HS-27A (cell line): Measurements from ENCODE around the gene AUTS2.

Experiments used
- DNase-seq: peaks from one replicate; pipeline ENCODE4 v3.0.0-alpha.2; 2012; ENCODE audit warnings: low read depth, missing footprints

The AUTS2 gene

DNA sequence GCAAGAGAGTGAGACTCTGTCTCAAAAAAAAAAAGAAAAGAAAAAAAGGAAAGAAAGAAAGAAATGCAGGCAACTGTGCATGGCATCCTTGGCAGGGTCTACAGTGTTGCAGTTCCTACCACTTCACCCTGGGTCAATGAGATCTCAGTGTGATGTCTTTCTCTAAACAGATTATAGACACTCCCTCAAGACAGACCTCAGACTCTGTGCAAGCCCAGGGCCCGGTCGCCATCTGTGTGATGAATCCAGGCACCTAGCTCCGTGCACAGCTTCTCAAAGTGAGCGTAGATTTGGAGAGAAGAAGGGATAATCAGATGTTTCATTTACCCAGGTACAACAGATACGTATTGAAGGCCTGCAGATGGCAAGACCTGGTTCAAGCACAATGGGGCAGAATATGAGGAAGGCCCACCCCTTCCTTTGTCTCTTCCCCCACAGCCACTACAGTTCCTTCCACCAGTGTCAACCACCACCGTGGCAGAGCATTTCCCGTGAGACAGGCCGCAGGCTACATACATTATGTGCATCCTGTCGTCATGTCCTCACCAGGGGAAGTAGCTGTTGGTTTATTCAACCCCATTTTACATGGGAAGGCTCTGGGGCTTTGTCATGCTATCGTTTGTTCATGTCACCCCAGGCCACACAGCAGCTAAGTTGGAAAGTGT lies 1062.0 kb downstream of the AUTS2 start:
- DNase-seq = no peak

DNA sequence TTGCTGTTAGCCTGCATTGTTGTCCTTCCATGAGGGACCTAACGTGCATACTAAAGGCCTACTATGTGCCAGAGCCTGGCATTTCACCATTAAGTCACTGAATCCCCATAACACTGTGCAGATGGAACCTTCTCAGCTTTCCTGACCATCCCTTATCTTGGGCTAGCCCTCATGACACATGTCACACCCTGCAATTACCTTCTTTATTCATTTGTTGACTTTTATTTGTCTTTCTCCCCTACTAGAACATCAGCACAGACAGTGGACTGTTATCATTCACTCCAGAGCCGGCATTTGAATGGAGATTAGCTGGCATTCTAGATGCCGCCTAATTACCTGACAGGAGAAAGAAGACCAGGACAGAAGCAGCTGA lies 1062.5 kb downstream of the AUTS2 start:
- no peak for DNase-seq

DNA sequence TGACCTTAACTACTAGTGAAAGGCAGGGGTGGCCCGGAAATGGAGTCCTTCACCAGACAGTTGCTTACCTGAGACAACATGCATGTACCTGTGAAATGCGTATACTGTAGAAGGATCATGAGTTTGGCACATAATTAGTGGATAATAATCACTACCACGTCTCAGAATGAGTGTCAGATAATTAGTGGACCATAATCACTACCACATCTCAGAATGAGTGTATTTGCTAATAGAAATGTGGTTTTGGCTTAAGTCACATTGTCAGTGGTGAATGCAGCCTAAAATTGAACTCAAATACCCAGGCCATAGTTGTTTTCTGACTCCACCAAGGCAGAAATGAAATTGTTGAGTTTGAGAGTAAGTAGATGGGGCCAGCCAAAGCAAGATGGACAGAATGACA lies 1065.4 kb downstream of the AUTS2 start:
- DNase-seq = no peak

DNA sequence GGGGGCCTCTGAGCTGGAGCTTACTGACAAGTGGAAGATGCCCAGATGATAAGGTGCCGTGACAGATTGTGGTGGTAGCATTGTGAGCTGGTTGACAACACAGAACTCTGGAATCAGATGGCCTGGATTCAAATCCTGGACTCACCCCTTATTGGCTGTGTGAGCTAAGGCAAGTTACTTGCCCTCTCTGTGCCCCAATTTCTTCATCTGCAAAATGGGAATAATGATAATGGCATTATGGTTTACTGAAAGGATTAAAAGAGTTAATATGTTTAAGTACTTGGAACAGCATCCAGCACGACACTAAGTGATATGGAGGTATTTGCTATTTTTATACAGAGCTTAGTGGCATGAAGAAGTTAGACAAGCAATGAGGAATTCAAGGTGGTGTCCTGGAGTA lies 1067.7 kb downstream of the AUTS2 start:
- DNase-seq = no peak

DNA sequence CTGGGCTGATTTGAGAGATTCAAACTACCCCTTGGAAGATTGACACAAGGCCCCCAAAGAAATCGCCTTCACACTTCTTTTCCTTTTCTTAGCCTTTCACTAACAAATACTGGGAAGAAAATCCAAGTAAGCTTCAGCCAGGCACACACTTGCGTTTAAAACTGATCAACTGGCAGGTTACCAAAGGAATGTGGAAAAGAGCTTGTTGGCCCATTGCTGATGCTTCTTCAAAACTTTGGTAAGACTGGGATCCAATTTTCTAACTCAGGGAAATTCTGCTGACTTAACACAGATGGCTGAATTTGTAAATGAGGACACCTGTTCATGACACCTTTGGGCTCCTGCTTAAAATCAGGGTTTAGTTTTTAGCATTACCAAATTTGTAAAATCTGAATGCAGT lies 1069.1 kb downstream of the AUTS2 start:
- no peak for DNase-seq

DNA sequence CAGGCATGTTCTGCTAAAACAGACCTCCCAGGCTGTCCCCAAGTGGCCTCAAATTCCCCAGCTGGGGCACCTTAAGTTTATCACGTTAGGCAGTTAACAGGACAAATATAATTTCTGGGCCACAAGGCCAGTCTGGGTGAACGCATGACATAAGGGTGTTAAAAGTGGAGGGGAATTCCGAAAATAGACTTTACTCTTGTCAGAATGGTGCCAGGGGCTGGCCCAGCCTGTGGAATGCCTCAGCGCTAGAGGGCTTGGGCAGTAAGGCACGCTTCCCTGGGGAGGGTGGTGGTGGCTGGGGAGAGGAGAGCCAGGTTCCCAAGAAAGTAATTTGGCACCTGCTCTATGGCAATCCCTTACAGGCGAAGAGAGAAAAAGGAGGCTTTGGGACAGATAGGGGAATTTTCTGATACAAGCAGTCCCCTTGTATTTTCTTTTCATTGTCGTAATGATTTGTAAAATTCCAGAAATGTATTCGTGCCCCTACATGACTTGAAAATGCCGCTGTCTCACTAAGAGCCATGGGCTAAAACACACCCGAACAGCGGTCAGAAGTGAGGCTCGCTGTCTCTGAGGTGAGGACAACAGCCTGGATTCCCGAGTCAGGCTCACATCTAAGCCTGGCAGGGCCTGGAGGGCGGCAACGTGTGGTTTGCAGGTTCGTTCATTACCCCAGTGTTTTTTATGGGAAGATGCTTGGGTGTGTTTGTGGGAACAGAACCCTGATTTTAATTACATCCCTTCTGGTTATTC lies 1070.5 kb downstream of the AUTS2 start:
- DNase-seq = no peak

DNA sequence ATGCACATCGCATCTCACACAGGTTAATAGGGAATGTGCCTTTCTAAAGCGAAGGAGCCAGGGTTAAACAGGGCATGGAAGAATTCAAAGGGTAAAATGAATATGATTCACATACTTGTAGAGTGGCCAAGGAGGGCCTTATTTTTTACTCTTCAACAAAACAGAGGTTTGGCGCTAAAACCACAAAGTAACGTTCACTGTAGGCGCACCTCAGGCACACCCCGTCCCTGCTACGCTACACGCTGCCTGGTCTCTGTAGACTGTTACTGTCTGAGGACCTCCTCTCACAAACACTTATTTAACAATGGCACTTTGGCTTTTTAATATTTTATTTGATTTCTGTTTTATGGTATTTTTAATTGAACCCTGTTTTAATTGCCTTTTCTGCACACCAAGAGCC lies 1071.6 kb downstream of the AUTS2 start:
- DNase-seq = no peak

DNA sequence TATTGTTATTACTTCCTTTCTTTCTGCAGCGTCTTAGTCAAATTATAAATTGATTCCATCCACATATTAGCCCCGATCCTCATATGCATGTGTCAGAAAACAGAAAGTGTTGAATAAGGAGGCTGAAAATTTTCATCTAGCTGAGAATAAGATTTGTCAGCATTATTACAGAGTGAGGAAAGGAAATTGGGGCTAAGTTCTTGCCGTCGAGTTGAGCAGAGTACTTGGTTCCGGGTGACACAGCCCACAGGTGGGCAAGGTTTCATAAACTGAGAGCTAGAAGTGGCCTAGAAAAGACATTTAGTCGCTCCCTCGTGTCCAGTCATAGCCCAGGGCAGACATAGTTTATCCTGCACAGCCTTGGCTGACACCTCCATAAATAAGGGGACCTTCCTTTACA lies 1072.0 kb downstream of the AUTS2 start:
- DNase-seq = no peak

DNA sequence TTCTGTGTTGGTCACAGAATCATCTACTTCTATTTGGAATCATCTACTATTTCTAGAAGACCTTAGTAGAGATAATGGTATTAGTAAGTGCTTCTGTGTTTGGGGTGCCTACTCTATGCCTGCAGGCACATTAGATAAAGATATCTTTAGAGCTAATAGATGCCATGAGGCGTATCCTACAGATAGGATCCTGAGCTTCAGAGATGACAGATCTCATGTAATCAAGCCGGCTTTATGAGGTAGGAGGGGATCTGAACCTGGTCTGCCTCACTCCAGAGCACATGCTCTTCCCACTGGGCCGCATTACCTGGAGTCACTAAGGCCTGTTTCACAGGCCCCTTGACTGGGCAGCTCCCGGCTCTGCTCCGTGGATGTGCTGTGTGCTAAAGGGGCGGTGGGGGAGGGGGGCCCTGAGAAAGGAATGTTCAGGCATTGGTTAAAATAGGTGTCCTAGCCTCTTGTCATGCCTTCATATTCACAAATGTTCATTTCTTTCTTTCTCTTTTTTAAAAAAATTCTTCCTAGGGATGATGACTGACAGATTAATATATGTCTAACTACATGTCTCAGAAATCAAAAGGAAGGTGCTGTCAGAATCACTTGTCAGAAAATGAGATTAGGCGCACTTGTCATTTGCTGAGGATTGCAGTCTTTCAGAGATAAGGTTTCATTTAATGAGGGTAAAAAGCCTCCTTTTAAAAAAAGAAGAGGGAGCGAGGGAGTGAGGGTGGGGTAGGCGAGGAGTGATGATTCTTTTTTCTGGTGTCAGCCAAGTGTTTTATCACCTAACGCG lies 1075.7 kb downstream of the AUTS2 start:
- DNase-seq = no peak

DNA sequence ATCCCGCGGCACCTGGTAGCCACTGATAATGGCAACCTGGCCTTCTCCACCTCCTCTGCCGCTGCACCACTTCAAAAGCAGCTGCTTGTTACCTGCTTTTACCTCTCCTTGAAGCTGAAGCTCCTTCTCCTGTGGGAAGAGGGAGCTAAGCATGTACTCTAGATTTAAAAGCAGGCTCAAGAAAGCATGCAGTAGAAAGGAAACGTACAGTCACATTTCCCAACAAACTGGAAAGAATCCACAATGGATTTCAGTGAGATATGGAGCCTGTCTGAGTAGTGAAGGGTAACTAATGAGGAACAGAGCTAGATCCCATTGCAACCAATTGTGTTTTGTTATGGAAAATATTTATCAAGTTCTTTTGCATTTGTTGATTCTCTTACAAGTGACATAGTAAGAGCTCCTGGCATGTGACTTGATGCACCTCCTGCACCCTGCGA lies 1076.3 kb downstream of the AUTS2 start:
- DNase-seq = no peak

DNA sequence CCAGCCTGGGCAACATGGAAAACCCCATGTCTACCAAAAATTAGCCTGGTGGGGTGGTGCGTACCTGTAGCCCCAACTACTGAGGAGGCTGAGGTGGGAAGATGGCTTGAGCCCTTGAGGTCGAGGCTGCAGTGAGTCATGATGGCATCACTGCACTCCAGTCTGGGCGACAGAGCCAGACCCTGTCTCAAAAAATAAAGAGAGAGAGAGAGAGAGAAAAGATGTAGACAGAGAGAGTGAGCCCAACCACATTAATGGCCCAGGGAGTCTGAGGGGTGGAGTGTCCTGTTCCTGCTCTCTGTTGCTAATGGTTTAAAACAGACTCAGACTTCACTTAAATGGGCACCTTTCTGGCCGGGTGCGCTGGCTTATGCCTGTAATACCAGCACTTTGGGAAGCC lies 1078.0 kb downstream of the AUTS2 start:
- no peak for DNase-seq

DNA sequence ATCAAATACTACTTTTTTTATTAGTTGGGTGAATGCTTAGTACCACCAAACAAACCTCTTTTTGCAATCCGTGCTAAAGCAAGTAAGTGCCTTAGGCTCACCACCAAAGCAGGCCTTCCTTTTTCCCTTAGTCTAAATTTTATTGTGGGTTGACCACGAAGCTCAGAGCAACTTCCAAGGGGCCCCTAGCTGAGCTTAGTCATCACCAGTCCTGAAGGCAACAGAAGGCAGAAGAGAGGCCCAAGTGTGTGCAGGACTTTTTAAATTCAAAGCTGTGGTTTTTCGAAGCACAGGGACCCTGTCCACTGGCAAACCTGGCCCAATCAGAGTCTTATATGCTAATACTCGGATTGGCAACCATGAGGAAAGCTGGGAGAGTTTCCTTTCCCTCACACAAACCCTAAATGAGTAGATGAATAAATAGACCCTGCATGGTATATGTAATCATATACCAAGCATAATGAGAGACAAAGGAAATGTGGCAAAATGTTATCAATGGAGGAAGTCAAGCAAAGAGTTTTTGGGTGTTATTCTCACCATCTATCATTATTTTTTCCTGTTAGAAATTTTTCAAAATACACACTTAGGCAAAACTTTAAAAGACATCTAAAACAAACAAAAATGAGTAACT lies 1080.5 kb downstream of the AUTS2 start:
- no peak for DNase-seq

DNA sequence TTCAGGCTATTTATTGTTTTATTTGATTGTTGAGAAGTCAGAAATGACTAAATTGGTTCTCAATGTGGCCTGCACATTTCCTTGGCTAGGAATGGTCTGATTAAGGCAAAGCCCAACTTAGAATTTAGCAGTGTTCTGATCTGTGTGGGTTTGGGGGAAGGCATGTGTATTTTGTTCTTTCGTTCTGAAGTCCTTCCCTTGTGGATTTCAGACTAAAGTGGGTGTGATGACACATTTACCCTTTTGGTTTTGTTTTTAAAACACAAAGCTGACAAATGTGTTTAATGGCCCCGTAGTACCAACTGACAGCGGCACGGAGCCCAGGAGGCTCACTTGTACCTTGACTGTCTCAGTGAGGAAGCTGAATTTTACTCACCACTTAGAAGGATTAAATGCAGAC lies 1081.4 kb downstream of the AUTS2 start:
- DNase-seq = no peak

DNA sequence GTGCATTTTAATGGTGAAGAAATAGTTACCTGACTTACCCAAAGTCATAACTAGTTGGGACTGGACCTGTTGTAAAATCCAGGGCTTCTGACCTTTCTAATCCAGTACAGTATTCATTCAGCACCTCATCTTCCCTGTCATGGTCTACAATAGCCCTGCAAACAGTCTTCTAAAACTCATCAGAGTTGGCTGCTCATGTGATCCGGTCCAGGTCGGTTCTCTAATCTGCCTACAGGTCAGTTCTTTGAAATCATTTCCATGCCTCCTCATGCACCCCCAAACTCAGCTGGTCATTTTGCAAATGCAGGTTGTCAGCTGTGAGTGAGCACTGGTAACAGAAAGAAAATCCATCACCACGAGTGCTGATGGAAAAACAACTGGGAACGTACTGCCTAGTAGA lies 1082.0 kb downstream of the AUTS2 start:
- DNase-seq = no peak

DNA sequence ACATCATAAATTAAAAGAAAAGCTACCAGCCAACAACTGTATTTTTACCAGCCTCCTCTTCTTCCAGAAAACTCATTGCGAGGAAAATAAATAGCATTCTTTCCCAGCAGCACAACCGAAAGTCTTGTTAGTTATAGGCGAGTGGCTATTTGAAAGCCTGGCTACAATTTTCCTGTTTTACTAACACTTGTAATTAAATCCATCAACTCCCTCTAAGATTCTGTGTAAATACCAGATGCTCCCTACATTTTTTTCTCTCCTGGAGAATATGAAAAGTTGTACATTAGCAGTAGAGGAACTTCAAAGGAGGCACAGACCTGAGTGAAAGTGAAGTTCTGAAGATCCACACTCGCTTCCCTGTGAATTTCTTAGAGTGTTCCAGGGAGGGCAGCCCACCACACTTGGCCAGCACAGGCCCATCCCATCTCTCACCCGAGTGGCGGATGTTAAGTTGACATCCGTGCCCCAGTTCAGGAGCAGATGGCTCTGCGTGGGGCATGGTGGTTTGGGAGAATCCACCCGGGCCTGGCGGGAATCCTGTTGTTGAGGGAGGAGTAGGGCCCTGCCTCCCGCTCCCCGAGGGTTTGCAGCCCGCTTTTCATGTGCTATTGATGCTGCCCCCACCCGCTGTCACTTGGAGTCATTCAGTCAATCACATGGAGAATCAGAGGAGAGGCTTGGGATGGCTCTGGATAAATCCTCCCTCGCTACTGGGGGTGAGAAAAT lies 1082.6 kb downstream of the AUTS2 start:
- no peak for DNase-seq

DNA sequence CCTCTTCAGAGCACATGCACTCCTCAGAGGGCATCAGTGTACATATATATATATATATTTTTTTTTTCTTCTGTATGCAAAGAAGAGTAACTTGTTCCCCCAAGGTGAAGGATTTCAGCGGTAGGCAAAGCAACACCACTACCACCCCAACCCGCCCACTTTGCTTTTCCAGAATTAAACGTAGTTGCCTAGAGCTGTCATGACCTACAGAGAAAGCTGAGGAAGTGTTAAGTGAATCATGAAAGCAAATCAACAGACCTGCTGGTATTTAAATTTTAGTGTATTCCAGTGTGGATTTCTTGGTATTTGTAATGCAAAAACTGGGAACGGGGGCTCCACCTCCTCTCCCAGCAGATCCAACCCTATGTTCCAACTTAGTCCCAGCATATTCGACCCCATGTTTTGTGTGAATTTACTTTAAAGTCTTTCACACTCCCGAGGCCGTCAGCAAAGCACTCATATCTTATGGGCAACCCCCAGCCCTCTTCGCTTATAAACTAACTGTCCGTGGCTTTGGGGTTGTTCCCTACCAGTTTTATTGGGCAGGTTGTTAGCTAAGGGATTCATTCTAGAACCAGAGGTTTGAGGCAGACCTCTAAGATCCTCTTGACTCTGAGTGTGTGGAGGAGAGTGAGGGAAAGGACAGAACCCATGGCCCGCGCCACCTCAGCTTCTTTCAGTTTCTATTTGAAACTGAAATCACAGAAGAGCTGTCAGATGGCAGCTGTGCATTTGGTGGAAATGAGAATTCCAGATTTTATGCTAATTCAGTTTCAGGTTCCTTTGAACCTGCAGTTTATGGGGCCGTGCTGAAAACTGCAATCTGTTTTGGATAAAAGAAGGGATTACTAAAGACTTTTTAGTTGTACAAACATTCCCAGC lies 1083.4 kb downstream of the AUTS2 start:
- DNase-seq = no peak

DNA sequence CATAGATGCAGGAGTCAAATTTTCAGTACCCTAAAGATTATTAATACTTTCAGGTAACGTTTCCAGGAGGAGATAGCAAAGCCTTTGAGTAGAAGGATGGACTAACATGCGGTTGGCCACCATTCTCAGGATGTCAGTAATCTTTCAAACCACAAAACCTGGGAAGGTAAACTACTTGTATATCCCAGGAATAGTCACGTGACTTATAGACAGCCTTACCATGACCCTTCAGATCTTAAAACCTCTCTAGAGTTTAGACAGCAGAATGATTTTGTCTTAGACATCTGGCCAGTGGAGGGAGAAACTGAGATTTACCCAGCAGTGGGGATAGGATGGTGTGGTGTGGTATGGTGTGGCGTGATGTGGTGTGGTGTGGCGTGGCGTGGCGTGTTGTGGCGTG lies 1085.9 kb downstream of the AUTS2 start:
- DNase-seq = no peak

DNA sequence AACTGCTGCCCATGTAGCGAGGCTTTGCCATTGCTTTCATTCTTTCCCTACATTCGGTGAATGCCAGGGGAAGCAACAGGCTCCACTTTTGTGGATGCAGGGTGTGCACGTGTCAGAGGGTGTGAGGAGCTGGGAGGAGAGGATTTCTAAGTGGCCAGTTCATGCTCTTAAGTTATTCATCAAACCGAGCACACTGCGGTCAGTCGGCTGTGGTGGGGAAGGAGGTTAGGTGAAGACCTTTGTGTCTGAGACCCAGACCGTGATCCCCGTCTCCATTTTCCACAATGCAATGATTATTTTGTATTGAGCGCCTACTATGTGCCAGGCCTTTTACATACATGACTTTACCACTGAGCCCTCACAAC lies 1095.0 kb downstream of the AUTS2 start:
- DNase-seq = no peak

DNA sequence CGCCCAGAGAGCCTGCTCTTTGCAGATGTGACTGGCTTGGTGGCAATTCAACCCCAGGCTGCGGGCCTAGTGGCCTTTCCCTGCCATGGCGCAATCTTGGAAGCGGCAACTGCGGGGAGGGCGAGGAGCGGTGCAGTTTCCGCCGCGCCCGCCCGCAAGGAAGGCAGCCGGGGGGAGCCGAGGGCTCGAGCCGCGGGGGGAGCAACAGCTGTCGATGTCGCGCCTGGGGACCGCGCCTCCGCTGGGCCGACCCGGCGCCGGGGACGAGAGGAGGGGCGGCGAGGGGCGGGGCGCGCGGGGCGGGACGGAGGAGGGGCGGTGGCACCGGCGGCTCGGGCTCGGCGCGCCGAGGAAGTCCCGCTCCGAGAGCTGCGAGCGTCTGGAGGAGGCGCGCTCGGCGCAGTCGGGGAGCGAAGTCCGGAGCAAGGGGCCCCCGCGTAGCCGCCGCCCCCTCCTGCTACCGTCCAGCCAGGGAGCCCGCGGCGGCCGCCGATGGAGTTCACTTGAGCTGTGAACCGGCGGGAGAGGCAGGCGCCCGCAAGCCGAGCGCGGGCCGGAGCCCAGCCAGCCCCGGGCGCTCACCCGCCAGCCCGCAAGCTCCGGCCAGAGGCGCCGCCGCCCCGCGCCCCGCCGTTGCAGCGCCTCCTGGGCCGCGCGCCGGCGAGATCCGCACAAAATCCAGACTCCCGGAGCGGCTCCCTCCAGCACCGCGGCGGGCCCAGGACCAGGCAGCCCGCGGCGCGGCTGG lies 1095.6 kb downstream of the AUTS2 start:
- DNase-seq = no peak

DNA sequence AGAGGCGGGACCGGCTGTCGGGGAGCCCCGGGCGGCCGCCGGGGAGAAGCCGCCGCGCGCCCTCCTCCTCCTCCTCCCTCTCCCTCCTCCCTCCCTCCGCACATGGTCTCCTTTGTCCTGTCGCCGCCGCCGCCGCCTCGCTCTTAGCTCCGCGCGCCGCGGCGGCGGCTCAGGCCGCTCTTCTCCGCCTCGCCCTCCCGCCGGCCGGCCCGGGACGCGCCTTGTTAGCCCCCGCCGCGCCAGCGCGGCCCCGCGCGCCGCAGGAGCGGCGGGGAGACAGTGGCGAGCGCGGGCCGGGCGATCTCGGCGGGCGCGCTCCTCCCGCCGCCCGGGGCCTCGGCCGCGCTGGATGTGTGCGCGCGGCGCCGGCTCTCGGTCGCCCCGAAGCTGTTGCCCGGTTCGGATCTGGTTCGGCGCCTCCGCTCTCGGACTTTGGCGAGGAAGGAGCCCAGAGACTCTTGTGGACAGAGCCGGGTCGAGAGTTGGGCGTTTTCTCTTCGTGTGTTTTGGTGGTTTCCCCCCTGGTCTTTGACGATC lies 1096.2 kb downstream of the AUTS2 start:
- DNase-seq = no peak
